Tongue (tissue), 2 donors: ENCODE results near the gene LRRC8C. TPM values are rescaled to one million over a fixed set of nuclear protein-coding genes. Genes with fewer than 3 reads are reported as not detected.

Experiments
- DNase-seq: peaks from one replicate; pipeline ENCODE4 v3.0.0-alpha.2; 2015
- total RNA-seq: library from RNA; depleted of rRNA; stranded (reverse); fragments of >200 nt; gene quantifications from one replicate; pipeline ENCODE4 v1.2.3, GENCODE V29; 2014

Gene LRRC8C
- total RNA-seq, 1 donor from 2014 or later: 12.1 TPM

- DNase-seq: no peak
Measured at GRCh38 chr1:89671775-89672488, 39.0 kb downstream of the LRRC8C start.

- no peak for DNase-seq
Measured at GRCh38 chr1:89672489-89673183, 39.7 kb downstream of the LRRC8C start.

GRCh38 chr1:89673251-89673650, 40.3 kb downstream of the LRRC8C start:
- DNase-seq: no peak

GRCh38 chr1:89675677-89676076, 42.8 kb downstream of the LRRC8C start:
- DNase-seq: no peak

- DNase-seq: no peak
Measured at GRCh38 chr1:89681045-89681729, 48.3 kb downstream of the LRRC8C start.

- DNase-seq: no peak
Measured at GRCh38 chr1:89682611-89683010, 49.7 kb downstream of the LRRC8C start.

- DNase-seq: no peak
Measured at GRCh38 chr1:89685461-89685860, 52.5 kb downstream of the LRRC8C start.

GRCh38 chr1:89686520-89686919, 53.6 kb downstream of the LRRC8C start:
- no peak for DNase-seq

- DNase-seq: no peak
Measured at GRCh38 chr1:89687254-89687653, 54.3 kb downstream of the LRRC8C start.

- DNase-seq: no peak
Measured at GRCh38 chr1:89688607-89689006, 55.7 kb downstream of the LRRC8C start.

- DNase-seq: no peak
Measured at GRCh38 chr1:89689234-89689633, 56.3 kb downstream of the LRRC8C start.

GRCh38 chr1:89690595-89690994, 57.7 kb downstream of the LRRC8C start:
- no peak for DNase-seq

- DNase-seq: no peak
Measured at GRCh38 chr1:89692601-89693521, 59.9 kb downstream of the LRRC8C start.

- DNase-seq: no peak
Measured at GRCh38 chr1:89695847-89696246, 62.9 kb downstream of the LRRC8C start.

- no peak for DNase-seq
Measured at GRCh38 chr1:89697383-89697782, 64.5 kb downstream of the LRRC8C start.

GRCh38 chr1:89698020-89698560, 65.2 kb downstream of the LRRC8C start:
- no peak for DNase-seq

- DNase-seq: no peak
Measured at GRCh38 chr1:89698624-89699023, 65.7 kb downstream of the LRRC8C start.

- no peak for DNase-seq
Measured at GRCh38 chr1:89699451-89699986, 66.6 kb downstream of the LRRC8C start.

- DNase-seq: no peak
Measured at GRCh38 chr1:89701746-89702241, 68.9 kb downstream of the LRRC8C start.

- no peak for DNase-seq
Measured at GRCh38 chr1:89702520-89703045, 69.7 kb downstream of the LRRC8C start.

- DNase-seq: no peak
Measured at GRCh38 chr1:89703469-89703868, 70.5 kb downstream of the LRRC8C start.
